Fibroblast of villous mesenchyme (primary cell): Measurements from ENCODE around the gene UBE2D2. TPM values are rescaled to one million over a fixed set of nuclear protein-coding genes. Genes with fewer than 3 reads are reported as not detected.
A peak's percentile ranks its signal among the peaks of the same experiment; 100 is the strongest.

Experiments used
- DNase-seq: peaks from one replicate; pipeline ENCODE4 v3.0.0-alpha.2; 2010; ENCODE audit warnings: low read depth
- H3K4me3 ChIP-seq: 2 replicates; pipeline ENCODE4 v1.5.1; 2011; ENCODE audit warnings: low read depth, mild to moderate bottlenecking, low read length
- total RNA-seq: library from RNA; depleted of rRNA; stranded (reverse); fragments of >200 nt; gene quantifications from 2 replicates; pipeline ENCODE4 v1.2.3, GENCODE V29; 2012
- TF ChIP-seq, protein P1 (sequence below): IDR thresholded peaks from 2 replicates; pipeline ENCODE4 v1.5.1; 2012; ENCODE audit warnings: low read depth, mild to moderate bottlenecking, low read length; ENCODE audit not compliant: insufficient read depth

Gene UBE2D2
- total RNA-seq, 1 donor: 56.6 TPM

DNA sequence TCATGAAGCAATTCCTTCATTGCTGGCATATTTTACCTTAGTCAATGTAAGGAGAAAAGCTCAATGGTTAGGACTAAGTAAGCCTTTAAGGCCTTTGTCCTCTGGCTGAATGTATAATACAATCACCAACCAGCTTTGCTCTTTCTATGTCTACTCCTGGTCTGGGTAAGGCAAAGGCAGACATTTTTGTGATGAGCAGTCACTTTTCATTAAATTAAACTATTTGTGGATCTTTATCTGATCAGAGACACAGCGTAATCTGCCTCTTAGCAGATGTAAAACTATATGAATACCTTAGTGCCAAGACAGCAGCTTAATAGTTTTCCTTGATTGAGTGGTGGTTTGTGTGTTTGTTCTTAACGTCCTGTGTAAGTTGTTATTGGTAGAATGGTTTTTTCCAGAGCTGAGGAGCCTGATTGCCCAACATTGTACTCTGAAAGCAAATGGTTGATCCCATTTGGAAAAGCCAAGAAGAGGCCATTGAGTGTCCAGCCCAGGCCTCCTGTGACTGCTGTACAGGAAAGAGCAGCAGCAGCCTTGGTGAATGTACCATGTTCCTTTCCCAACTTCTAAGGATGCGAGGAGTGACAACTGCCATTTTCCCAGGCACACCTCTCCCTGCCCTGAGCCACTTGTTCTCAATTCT lies 70.5 kb downstream of the UBE2D2 start:
- TF ChIP-seq, protein P1, sequence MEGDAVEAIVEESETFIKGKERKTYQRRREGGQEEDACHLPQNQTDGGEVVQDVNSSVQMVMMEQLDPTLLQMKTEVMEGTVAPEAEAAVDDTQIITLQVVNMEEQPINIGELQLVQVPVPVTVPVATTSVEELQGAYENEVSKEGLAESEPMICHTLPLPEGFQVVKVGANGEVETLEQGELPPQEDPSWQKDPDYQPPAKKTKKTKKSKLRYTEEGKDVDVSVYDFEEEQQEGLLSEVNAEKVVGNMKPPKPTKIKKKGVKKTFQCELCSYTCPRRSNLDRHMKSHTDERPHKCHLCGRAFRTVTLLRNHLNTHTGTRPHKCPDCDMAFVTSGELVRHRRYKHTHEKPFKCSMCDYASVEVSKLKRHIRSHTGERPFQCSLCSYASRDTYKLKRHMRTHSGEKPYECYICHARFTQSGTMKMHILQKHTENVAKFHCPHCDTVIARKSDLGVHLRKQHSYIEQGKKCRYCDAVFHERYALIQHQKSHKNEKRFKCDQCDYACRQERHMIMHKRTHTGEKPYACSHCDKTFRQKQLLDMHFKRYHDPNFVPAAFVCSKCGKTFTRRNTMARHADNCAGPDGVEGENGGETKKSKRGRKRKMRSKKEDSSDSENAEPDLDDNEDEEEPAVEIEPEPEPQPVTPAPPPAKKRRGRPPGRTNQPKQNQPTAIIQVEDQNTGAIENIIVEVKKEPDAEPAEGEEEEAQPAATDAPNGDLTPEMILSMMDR: no peak
- H3K4me3 ChIP-seq: no peak overlapping the region
- peak; percentile 74 for DNase-seq

- peak; percentile 74 for DNase-seq
- H3K4me3 ChIP-seq: no peak overlapping the region
- TF ChIP-seq, protein P1: peak; percentile 97
Observed at GRCh38 chr5:139633295-139634027, 72.3 kb downstream of the UBE2D2 start.

DNA sequence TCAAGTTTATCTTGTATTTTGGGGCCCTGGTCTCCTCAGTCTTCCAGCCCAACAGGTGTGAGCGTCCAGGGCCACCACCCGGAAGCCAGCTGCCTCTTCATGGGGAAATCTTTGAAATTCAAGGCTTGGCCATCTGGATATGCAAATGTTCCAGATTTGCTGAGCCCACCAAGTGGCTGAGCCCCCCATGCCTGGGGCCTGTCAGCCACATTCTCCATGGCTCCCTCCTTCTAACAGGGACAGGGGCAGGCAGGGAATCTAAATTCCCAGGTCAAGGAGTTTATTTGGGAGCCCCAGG lies 72.8 kb downstream of the UBE2D2 start:
- DNase-seq: no peak
- TF ChIP-seq, protein P1: no peak
- no peak overlapping the region for H3K4me3 ChIP-seq

- DNase-seq: no peak
- TF ChIP-seq, protein P1: no peak
- no peak overlapping the region for H3K4me3 ChIP-seq
Observed at GRCh38 chr5:139634541-139634940, 73.4 kb downstream of the UBE2D2 start.

GRCh38 chr5:139635191-139635590 lies 74.1 kb downstream of the UBE2D2 start:
- no peak overlapping the region for H3K4me3 ChIP-seq

DNA sequence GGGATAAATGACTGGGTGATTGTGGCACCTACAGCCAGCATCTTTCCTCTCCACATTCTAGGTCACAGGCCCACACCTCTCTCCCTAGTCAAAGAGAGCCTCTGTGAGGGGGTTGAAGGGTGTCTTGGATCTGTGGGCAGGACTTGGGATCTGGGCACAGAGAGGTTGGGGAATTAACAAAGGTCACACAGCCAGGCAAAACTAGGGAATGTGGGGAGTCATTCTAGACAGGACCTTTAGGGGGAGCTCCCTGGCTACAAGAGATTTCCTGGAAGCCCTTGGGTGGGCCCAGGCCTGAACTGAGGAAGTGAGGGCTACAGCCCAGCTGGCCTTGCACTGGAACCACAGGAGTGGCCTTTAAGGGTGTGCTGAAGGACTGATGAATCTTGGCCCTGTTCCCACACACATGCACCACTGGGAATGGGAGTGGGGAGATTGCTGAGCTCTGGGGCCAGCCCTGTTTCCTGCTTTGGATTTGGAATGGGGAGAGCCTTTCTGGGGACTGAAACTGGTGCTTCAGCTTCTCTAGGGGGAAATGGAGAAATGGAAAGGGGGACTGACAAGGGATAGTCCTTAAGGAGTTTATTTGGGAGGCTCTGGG lies 74.6 kb downstream of the UBE2D2 start:
- DNase-seq: peak; percentile 98
- no peak overlapping the region for H3K4me3 ChIP-seq
- TF ChIP-seq, protein P1: peak; percentile 84

More at GRCh38 chr5:139635191-139635590, 74.1 kb downstream of the UBE2D2 start:
- no peak for DNase-seq
- TF ChIP-seq, protein P1: no peak
